Naive thymus-derived CD4-positive, alpha-beta T cell (primary cell): ENCODE data around the gene CXCL5. TPM values are rescaled to one million over a fixed set of nuclear protein-coding genes. Genes with fewer than 3 reads are reported as not detected.

ENCODE experiments used
- ATAC-seq: fragments of 150-1000 bp; cut with Tn5 transposase; 2 replicates; pipeline ENCODE4 v1.10.0; 2021; ENCODE audit warnings: mild to moderate bottlenecking, moderate library complexity
- CTCF ChIA-PET: fragments of 350-600 bp; sonication (Branson Sonifier 250); formaldehyde crosslinking; loops from one replicate; lab custom pipeline; 2021; ENCODE audit warnings: antibody characterized with exemption; lab: Charles Lee
- POLR2A ChIA-PET: fragments of 350-600 bp; sonication (Branson Sonifier 250); formaldehyde crosslinking; loops from one replicate; lab custom pipeline; 2021; ENCODE audit warnings: antibody characterized with exemption, inconsistent platforms; lab: Charles Lee
- DNase-seq, 9 donors: peaks; one replicate each; pipeline versions ENCODE4 v3.0.0 to v3.0.0-alpha.2; 2020 to 2022; ENCODE audit warnings: mixed read lengths in 1 of 9
- H3K27ac ChIP-seq: one replicate; pipeline ENCODE4 v1.7.0; 2013; ENCODE audit warnings: mild to moderate bottlenecking, low read depth, low read length, moderate library complexity
- H3K27me3 ChIP-seq, 2 donors: one replicate each; pipeline ENCODE4 v1.7.0; 2013; ENCODE audit warnings: low read length in 2 of 2, mild to moderate bottlenecking in 2 of 2, moderate library complexity in 2 of 2; ENCODE audit not compliant: control insufficient read depth in 2 of 2, insufficient read depth in 2 of 2
- H3K36me3 ChIP-seq, 3 experiments: 1 replicate in 2 of 3; 2 replicates in 1 of 3; pipeline ENCODE4 v1.7.0; 2013; ENCODE audit warnings: low read length in 3 of 3, mild to moderate bottlenecking in 3 of 3, moderate library complexity in 1 of 3; ENCODE audit not compliant: insufficient read depth in 3 of 3, control insufficient read depth in 2 of 3
- H3K4me1 ChIP-seq, 2 donors: one replicate each; pipeline ENCODE4 v1.7.0; 2013; ENCODE audit warnings: low read length in 2 of 2, mild to moderate bottlenecking in 2 of 2, moderate library complexity in 1 of 2; ENCODE audit not compliant: control insufficient read depth in 2 of 2, insufficient read depth in 2 of 2
- H3K4me3 ChIP-seq: 2 replicates; pipeline ENCODE4 v1.7.0; 2013; ENCODE audit warnings: mild to moderate bottlenecking, low read length
- H3K9me3 ChIP-seq, 3 experiments: 1 replicate in 2 of 3; 2 replicates in 1 of 3; pipeline ENCODE4 v1.7.0; 2013; ENCODE audit warnings: low read length in 3 of 3; ENCODE audit not compliant: control insufficient read depth in 2 of 3
- H3K27ac Mint-ChIP-seq, 9 donors: one replicate each; pipeline ENCODE4 v1.8.0; 2020 to 2022; ENCODE audit warnings: mixed read lengths in 9 of 9, mild to moderate bottlenecking in 8 of 9, moderate library complexity in 5 of 9, inconsistent platforms in 2 of 9
- H3K27me3 Mint-ChIP-seq, 5 donors: one replicate each; pipeline ENCODE4 v1.8.0; 2021 to 2022; ENCODE audit warnings: mixed read lengths in 5 of 5, mild to moderate bottlenecking in 1 of 5
- H3K36me3 Mint-ChIP-seq, 5 donors: one replicate each; pipeline ENCODE4 v1.8.0; 2020 to 2022; ENCODE audit warnings: mixed read lengths in 5 of 5, mild to moderate bottlenecking in 3 of 5, inconsistent platforms in 1 of 5
- H3K4me1 Mint-ChIP-seq, 7 donors: one replicate each; pipeline ENCODE4 v1.8.0; 2020 to 2022; ENCODE audit warnings: mixed read lengths in 7 of 7, mild to moderate bottlenecking in 3 of 7, inconsistent platforms in 1 of 7
- H3K4me3 Mint-ChIP-seq, 10 donors: one replicate each; pipeline ENCODE4 v1.8.0; 2020 to 2022; ENCODE audit warnings: mild to moderate bottlenecking in 10 of 10, mixed read lengths in 10 of 10, moderate library complexity in 6 of 10, inconsistent platforms in 2 of 10
- H3K9me3 Mint-ChIP-seq, 11 donors: one replicate each; pipeline ENCODE4 v1.8.0; 2020 to 2022; ENCODE audit warnings: mixed read lengths in 11 of 11, mild to moderate bottlenecking in 4 of 11, inconsistent platforms in 1 of 11, moderate library complexity in 1 of 11
- intact Hi-C, 2 donors: fragments of 100-400 bp; cut with micrococcal nuclease; formaldehyde crosslinking; loops; one replicate each; pipeline ENCODE4 v1.15.1; 2023
- polyA plus RNA-seq, 2 donors: library from polyadenylated mRNA; unstranded; fragments of 300-500 nt; fragmentation: Illumina TruSeq; gene quantifications; one replicate each; pipeline ENCODE4 v1.2.3, GENCODE V29; 2021
- total RNA-seq, 6 experiments: library from RNA in 5 of 6; stranded (reverse) in 5 of 6; gene quantifications; 1 replicate in 5 of 6; 2 replicates in 1 of 6; pipeline ENCODE4 v1.2.3 and lab custom pipeline; 2021 to 2026

CXCL5 gene
- total and polyA plus RNA-seq, 7 experiments from 2014 or later = 0.29 TPM; not detected in 6

- Mint-ChIP-seq H3K27ac (no peak overlapping the region), H3K36me3 (peaks cover 0 to 4% (median 0%) of the 10 kb centered on the region in 5 donors), H3K4me3 (no peak overlapping the region), H3K9me3 (peaks cover 0 to 11% (median 0%) of the 10 kb centered on the region in 11 donors), H3K4me1 (peaks cover 0 to 2% (median 0%) of the 10 kb centered on the region in 7 donors), H3K27me3 (peaks cover 18 to 29% (median 25%) of the 10 kb centered on the region in 5 donors)
- H3K4me3 ChIP-seq = no peak overlapping the region
- no peaks in the 10 kb centered on the region for H3K9me3 ChIP-seq
- H3K27me3 ChIP-seq = no peaks in the 10 kb centered on the region
- CTCF ChIA-PET = no interaction called here
- no peaks in the 10 kb centered on the region for H3K4me1 ChIP-seq
- no peaks in the 10 kb centered on the region for H3K36me3 ChIP-seq
- DNase-seq (no peak), ATAC-seq (no peak)
- POLR2A ChIA-PET = no interaction called here
- intact Hi-C loops = no loop called here
- no peak overlapping the region for H3K27ac ChIP-seq
These were observed 33.6 kb upstream of the CXCL5 start for GRCh38 chr4:74032064-74032463.

DNA sequence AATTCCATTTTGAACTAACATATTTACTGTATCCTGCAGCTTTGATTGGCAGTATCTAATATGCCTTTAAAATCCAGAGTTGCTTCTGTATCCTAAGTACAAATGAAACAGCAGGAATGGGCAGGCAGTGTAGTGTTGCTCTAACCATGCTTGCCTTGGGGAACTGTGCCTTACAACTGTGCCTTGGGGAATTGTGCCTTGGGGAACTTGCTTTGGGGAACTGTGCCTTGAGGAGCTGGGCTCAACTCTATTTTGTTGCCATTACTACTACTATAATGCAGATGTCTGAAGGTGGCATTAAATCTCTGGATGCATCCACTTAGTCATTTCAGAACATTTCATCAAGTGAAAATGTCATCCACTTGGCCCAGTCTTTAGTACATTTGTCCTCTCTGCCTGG, 33.1 kb upstream of the CXCL5 start:
- CTCF ChIA-PET = no interaction called here
- Mint-ChIP-seq H3K27me3 (peaks cover 16 to 28% (median 22%) of the 10 kb centered on the region in 5 donors), H3K4me1 (peaks cover 0 to 2% (median 0%) of the 10 kb centered on the region in 7 donors), H3K27ac (no peak overlapping the region), H3K36me3 (peaks cover 0 to 4% (median 0%) of the 10 kb centered on the region in 5 donors), H3K9me3 (peaks cover 0 to 13% (median 0%) of the 10 kb centered on the region in 11 donors), H3K4me3 (no peak overlapping the region)
- H3K27me3 ChIP-seq = no peaks in the 10 kb centered on the region
- no peaks in the 10 kb centered on the region for H3K9me3 ChIP-seq
- POLR2A ChIA-PET = no interaction called here
- no peak overlapping the region for H3K27ac ChIP-seq
- no peaks in the 10 kb centered on the region for H3K4me1 ChIP-seq
- intact Hi-C loops = no loop called here
- no peaks in the 10 kb centered on the region for H3K36me3 ChIP-seq
- DNase-seq (no peak), ATAC-seq (no peak)
- H3K4me3 ChIP-seq = no peak overlapping the region

DNA sequence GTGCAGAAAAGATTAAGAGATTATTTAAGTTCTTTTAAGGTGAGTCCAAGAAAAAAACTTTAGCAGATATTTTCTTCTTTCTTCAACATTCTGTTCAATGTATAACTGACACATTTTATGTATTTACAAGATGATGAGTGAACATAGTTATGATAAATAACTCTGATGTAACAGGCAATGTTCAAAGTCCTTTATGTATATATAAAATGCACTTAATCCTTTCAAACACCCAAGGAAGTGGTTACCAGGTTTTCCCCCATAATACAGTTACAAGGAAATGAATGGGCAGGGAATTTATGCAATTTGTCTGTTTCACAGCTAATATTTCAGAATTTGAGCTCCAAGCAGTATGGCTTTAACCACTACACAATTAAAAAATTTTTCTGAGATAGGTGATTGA, 31.8 kb upstream of the CXCL5 start:
- Histone ChIP-seq H3K4me3 (no peak overlapping the region), H3K4me1 (no peaks in the 10 kb centered on the region), H3K9me3 (no peaks in the 10 kb centered on the region), H3K27me3 (no peaks in the 10 kb centered on the region), H3K36me3 (no peaks in the 10 kb centered on the region), H3K27ac (no peak overlapping the region)
- Mint-ChIP-seq H3K27ac (no peak overlapping the region), H3K27me3 (peaks cover 6 to 18% (median 13%) of the 10 kb centered on the region in 5 donors), H3K4me3 (no peak overlapping the region), H3K4me1 (peaks cover 0 to 2% (median 0%) of the 10 kb centered on the region in 7 donors), H3K36me3 (peaks cover 0 to 4% (median 0%) of the 10 kb centered on the region in 5 donors), H3K9me3 (peaks cover 0 to 19% (median 5%) of the 10 kb centered on the region in 11 donors)
- CTCF ChIA-PET = no interaction called here
- no peak for ATAC-seq
- DNase-seq = no peak
- POLR2A ChIA-PET = no interaction called here
- intact Hi-C loops = no loop called here

DNA sequence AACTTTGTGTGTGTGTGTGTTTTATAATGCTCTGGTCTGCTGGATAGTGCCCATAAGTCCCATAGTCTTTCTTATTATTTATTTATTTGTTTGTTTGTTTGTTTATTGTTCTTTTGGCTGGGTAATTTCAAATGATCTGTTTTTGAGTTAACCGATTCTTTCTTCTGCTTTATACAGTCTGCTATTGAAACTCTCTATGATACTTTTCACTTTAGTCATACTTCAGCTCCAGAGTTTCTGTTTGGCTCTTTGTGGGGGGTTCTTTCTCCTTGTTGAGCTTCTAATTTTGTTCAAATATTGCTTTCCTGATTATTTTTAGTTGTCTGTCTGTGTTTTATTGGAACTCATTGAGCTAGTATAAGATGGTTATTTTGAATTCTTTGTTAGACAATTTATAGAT, 30.0 kb upstream of the CXCL5 start:
- DNase-seq (no peak), ATAC-seq (no peak)
- no peak overlapping the region for H3K27ac ChIP-seq
- no peaks in the 10 kb centered on the region for H3K27me3 ChIP-seq
- Mint-ChIP-seq H3K4me3 (no peak overlapping the region), H3K4me1 (no peaks in the 10 kb centered on the region), H3K27me3 (peaks cover 5 to 14% (median 10%) of the 10 kb centered on the region in 5 donors), H3K36me3 (peaks cover 0 to 4% (median 0%) of the 10 kb centered on the region in 5 donors), H3K27ac (no peak overlapping the region), H3K9me3 (peaks cover 0 to 19% (median 5%) of the 10 kb centered on the region in 11 donors)
- H3K4me3 ChIP-seq = no peak overlapping the region
- no peaks in the 10 kb centered on the region for H3K4me1 ChIP-seq
- POLR2A ChIA-PET = no interaction called here
- CTCF ChIA-PET = no interaction called here
- no peaks in the 10 kb centered on the region for H3K36me3 ChIP-seq
- intact Hi-C loops = loop anchor here in 1 of 2 donors (10.0 kb wide), 1 partner anchor 64 kb away; no protein-coding TSS in a partner anchor
- no peaks in the 10 kb centered on the region for H3K9me3 ChIP-seq

GRCh38 chr4:74023709-74024108, 25.2 kb upstream of the CXCL5 start:
- intact Hi-C loops = loop anchor here in 1 of 2 donors (10.0 kb wide), 1 partner anchor 59 kb away; no protein-coding TSS in a partner anchor
- Mint-ChIP-seq H3K36me3 (no peaks in the 10 kb centered on the region), H3K4me3 (no peak overlapping the region), H3K9me3 (peaks cover 0 to 17% (median 0%) of the 10 kb centered on the region in 11 donors), H3K27me3 (peaks cover 0 to 11% (median 0%) of the 10 kb centered on the region in 5 donors), H3K27ac (no peak overlapping the region), H3K4me1 (peaks cover 0 to 2% (median 0%) of the 10 kb centered on the region in 7 donors)
- no peak overlapping the region for H3K4me3 ChIP-seq
- H3K36me3 ChIP-seq = no peaks in the 10 kb centered on the region
- no peaks in the 10 kb centered on the region for H3K9me3 ChIP-seq
- no peaks in the 10 kb centered on the region for H3K27me3 ChIP-seq
- ChIA-PET POLR2A (no interaction called here), CTCF (no interaction called here)
- DNase-seq (no peak), ATAC-seq (no peak)
- no peaks in the 10 kb centered on the region for H3K4me1 ChIP-seq
- H3K27ac ChIP-seq = no peak overlapping the region

- Mint-ChIP-seq H3K36me3 (no peaks in the 10 kb centered on the region), H3K27me3 (peaks cover 0 to 12% (median 0%) of the 10 kb centered on the region in 5 donors), H3K9me3 (peaks cover 0 to 12% (median 0%) of the 10 kb centered on the region in 11 donors), H3K4me3 (no peak overlapping the region), H3K27ac (no peak overlapping the region), H3K4me1 (peaks cover 0 to 6% (median 0%) of the 10 kb centered on the region in 7 donors)
- Histone ChIP-seq H3K27me3 (no peaks in the 10 kb centered on the region), H3K27ac (no peak overlapping the region), H3K9me3 (no peaks in the 10 kb centered on the region), H3K4me3 (no peak overlapping the region), H3K4me1 (no peaks in the 10 kb centered on the region), H3K36me3 (no peaks in the 10 kb centered on the region)
- ATAC-seq (no peak), DNase-seq (no peak)
- CTCF ChIA-PET = no interaction called here
- POLR2A ChIA-PET = no interaction called here
- intact Hi-C loops = loop anchor here in 1 of 2 donors (10.0 kb wide), 1 partner anchor 57 kb away; no protein-coding TSS in a partner anchor
These were observed 23.1 kb upstream of the CXCL5 start for GRCh38 chr4:74021601-74022000.

GRCh38 chr4:74018771-74019170, 20.3 kb upstream of the CXCL5 start:
- Mint-ChIP-seq H3K9me3 (peaks cover 0 to 5% (median 0%) of the 10 kb centered on the region in 11 donors), H3K36me3 (no peaks in the 10 kb centered on the region), H3K4me1 (peaks cover 0 to 19% (median 0%) of the 10 kb centered on the region in 7 donors), H3K27me3 (peaks cover 0 to 12% (median under 1%) of the 10 kb centered on the region in 5 donors), H3K4me3 (no peak overlapping the region), H3K27ac (peak overlapping the region in 2 of 9 donors; percentile 5 to 17)
- ATAC-seq (peak; percentile 76), DNase-seq (no peak)
- POLR2A ChIA-PET = no interaction called here
- Histone ChIP-seq H3K9me3 (no peaks in the 10 kb centered on the region), H3K36me3 (no peaks in the 10 kb centered on the region), H3K27ac (no peak overlapping the region), H3K27me3 (no peaks in the 10 kb centered on the region), H3K4me1 (no peaks in the 10 kb centered on the region), H3K4me3 (no peak overlapping the region)
- intact Hi-C loops = no loop called here
- CTCF ChIA-PET = no interaction called here
